Ascending aorta (tissue), 2 donors: ENCODE measurements around the gene INPPL1. TPM values are rescaled to one million over a fixed set of nuclear protein-coding genes. Genes with fewer than 3 reads are reported as not detected.

ENCODE experiments used
- DNase-seq, 2 donors: peaks; one replicate each; pipeline ENCODE4 v3.0.0-alpha.2; 2019; ENCODE audit warnings: low spot score in 2 of 2
- H3K27ac ChIP-seq, 2 donors: fragments of 200-600 bp; sonication (generic); one replicate each; pipeline ENCODE4 v1.5.1; 2016 to 2017; ENCODE audit warnings: mild to moderate bottlenecking in 1 of 2
- H3K27me3 ChIP-seq: fragments of 200-600 bp; sonication (generic); one replicate; pipeline ENCODE4 v1.5.1; 2017
- H3K36me3 ChIP-seq, 2 donors: fragments of 200-600 bp; sonication (generic); one replicate each; pipeline ENCODE4 v1.5.1; 2016
- H3K4me1 ChIP-seq, 2 donors: fragments of 200-600 bp; sonication (generic); one replicate each; pipeline ENCODE4 v1.5.1; 2016 to 2017; ENCODE audit warnings: mild to moderate bottlenecking in 1 of 2
- H3K4me3 ChIP-seq, 2 donors: fragments of 200-600 bp; sonication (generic); one replicate each; pipeline ENCODE4 v1.5.1; 2016 to 2017; ENCODE audit warnings: mild to moderate bottlenecking in 1 of 2
- H3K9me3 ChIP-seq, 2 donors: fragments of 200-600 bp; sonication (generic); one replicate each; pipeline ENCODE4 v1.5.1; 2016
- intact Hi-C: fragments of 100-400 bp; cut with DNase I; formaldehyde crosslinking; loops from one replicate; pipeline ENCODE4 v1.15.1; 2023
- total RNA-seq: library from RNA; depleted of rRNA; stranded (reverse); fragments of >200 nt; gene quantifications from one replicate; pipeline ENCODE4 v1.1.0, GENCODE V29; 2016
- TF ChIP-seq, protein P1 (sequence below), 3 experiments: fragments of 200-600 bp in 2 of 3; fragments of 450-650 bp in 1 of 3; sonication (generic) in 2 of 3; IDR thresholded peaks; one replicate each; pipeline ENCODE4 v1.5.1; 2016 to 2019; ENCODE audit warnings: antibody characterized with exemption in 3 of 3, mild to moderate bottlenecking in 1 of 3, moderate library complexity in 1 of 3

Gene INPPL1
- total RNA-seq, 1 donor from 2014 or later = 76.0 TPM

DNA sequence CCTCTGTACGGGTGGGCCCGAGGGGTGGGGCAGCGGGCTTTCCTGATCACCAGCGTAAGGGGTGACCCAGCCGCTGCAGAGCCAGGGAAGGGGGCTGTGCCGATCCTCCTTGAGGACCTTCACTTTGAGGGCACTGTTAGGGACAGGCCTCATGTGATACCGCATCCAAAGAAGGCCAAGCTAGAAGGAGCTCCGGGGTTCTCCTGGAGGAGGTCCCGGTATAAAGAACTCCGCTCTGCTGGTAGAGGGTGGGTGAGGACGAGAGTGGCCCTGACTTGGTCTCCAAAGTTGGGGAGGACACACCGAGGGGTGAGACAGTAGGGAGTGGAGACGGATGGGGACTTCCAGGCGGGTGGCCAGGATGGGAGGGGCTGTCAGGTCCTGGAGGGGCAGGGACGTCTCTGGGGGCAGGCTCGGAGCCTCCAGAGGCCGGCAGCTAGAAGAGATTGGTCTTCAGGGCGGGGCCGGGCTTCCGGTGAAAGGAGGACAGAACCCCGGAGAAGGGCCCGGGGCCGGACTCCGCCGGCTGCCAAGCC, 14.8 kb downstream of the INPPL1 start:
- H3K4me1 ChIP-seq = peaks cover 7 to 22% of the 10 kb centered on the region in 2 donors
- no peak for DNase-seq
- H3K27me3 ChIP-seq = peaks cover 19% of the 10 kb centered on the region
- peaks cover 23 to 30% of the 10 kb centered on the region in 2 donors for H3K36me3 ChIP-seq
- peak overlapping the region; percentile 56 to 57 for H3K4me3 ChIP-seq
- H3K9me3 ChIP-seq = no peaks in the 10 kb centered on the region
- intact Hi-C loops = loop anchor here (1.0 to 5.0 kb wide), 3 partner anchors 15 to 193 kb away; partner anchors contain the start of genes CLPB, INPPL1 and LAMTOR1
- H3K27ac ChIP-seq = peak overlapping the region in 1 of 2 donors; percentile 2
- TF ChIP-seq, protein P1, sequence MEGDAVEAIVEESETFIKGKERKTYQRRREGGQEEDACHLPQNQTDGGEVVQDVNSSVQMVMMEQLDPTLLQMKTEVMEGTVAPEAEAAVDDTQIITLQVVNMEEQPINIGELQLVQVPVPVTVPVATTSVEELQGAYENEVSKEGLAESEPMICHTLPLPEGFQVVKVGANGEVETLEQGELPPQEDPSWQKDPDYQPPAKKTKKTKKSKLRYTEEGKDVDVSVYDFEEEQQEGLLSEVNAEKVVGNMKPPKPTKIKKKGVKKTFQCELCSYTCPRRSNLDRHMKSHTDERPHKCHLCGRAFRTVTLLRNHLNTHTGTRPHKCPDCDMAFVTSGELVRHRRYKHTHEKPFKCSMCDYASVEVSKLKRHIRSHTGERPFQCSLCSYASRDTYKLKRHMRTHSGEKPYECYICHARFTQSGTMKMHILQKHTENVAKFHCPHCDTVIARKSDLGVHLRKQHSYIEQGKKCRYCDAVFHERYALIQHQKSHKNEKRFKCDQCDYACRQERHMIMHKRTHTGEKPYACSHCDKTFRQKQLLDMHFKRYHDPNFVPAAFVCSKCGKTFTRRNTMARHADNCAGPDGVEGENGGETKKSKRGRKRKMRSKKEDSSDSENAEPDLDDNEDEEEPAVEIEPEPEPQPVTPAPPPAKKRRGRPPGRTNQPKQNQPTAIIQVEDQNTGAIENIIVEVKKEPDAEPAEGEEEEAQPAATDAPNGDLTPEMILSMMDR (IDR thresholded peaks at IDR 0.05) = no peak

DNA sequence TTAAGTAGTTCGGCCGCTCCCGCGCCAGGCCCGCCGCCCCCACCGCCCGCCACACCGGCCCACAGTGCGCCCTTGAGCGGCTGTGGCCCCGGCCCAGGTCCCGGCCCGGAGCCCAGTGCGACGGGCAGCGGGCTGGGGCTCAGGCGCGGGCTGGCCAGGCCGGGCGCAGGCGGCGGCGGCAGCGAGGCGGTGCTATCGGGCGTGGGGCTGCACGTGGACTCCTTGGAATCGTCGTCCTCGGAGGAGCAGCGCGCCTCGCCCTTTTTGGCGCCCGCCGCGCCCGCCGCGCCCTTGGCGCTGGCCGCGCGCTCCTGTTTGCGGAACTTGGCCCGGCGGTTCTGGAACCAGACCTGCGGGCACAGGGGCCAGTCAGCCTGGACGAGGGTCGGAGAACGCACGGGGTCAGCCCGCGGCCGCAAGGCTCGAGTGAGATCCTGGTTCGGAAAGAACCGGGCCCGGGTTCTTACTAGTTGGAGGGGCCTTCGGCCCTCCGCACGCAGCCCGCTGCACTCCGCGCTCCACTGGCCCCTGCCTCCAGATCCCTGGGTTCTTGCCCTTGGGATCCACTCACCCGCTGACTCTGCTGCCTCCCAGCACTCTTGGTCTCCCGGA, 15.4 kb downstream of the INPPL1 start:
- peaks cover 7 to 22% of the 10 kb centered on the region in 2 donors for H3K4me1 ChIP-seq

DNA sequence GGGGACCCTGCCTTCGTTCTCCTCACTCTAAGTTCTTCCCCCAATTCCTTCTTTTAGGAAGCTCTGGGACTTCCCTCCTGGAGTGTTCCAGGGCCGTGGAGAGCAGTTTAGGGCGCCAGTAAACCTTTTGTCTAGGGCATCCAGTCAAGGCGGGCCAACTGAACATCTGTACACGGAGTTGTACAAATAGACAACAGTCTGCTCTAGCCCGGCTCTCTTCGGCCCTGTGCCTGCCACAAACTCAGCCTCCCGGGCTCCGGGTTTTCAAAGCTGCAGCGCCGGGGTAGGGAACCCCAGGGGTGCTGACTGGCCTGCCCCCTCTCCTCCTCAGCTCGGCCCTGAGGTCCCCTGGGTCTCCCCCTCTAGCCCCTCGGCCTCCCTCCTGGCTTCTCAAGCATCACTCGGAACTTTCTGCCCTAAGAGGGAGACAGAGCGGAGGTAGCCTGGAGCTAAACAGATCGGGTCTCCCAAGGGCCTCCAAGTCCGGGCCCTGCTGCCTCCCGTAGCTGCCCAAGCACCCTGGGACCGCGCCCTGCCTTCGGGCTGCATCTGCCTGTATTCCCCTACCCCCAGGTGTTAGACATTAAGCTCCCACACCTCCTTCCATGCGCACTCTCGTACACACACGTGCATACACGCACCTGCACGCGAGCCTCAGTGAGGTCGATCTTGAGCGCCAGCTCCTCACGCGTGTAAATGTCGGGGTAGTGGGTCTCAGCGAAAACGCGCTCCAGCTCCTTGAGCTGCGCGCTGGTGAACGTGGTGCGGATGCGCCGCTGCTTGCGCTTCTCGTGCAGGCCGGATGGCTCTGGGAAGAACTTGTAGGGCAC, 16.1 kb downstream of the INPPL1 start:
- peaks cover 7 to 22% of the 10 kb centered on the region in 2 donors for H3K4me1 ChIP-seq
- intact Hi-C loops = no loop called here
- H3K4me3 ChIP-seq = peak overlapping the region; percentile 56 to 57
- TF ChIP-seq, protein P1 (IDR thresholded peaks at IDR 0.05) = no peak
- peaks cover 25% of the 10 kb centered on the region for H3K27me3 ChIP-seq
- H3K36me3 ChIP-seq = peaks cover 11 to 17% of the 10 kb centered on the region in 2 donors
- DNase-seq = no peak
- H3K27ac ChIP-seq = no peak overlapping the region
- H3K9me3 ChIP-seq = no peaks in the 10 kb centered on the region

More for the DNA sequence above, 15.4 kb downstream of the INPPL1 start:
- intact Hi-C loops = loop anchor here (1.0 to 5.0 kb wide), 3 partner anchors 16 to 192 kb away; partner anchors contain the start of genes CLPB, INPPL1 and LAMTOR1
- peak overlapping the region in 1 of 2 donors; percentile 2 for H3K27ac ChIP-seq
- H3K9me3 ChIP-seq = no peaks in the 10 kb centered on the region
- H3K4me3 ChIP-seq = peak overlapping the region; percentile 56 to 57
- peaks cover 23% of the 10 kb centered on the region for H3K27me3 ChIP-seq
- TF ChIP-seq, protein P1 (IDR thresholded peaks at IDR 0.05) = peak in 1 of 3 experiments; percentile 8
- H3K36me3 ChIP-seq = peaks cover 18 to 25% of the 10 kb centered on the region in 2 donors
- DNase-seq = no peak

DNA sequence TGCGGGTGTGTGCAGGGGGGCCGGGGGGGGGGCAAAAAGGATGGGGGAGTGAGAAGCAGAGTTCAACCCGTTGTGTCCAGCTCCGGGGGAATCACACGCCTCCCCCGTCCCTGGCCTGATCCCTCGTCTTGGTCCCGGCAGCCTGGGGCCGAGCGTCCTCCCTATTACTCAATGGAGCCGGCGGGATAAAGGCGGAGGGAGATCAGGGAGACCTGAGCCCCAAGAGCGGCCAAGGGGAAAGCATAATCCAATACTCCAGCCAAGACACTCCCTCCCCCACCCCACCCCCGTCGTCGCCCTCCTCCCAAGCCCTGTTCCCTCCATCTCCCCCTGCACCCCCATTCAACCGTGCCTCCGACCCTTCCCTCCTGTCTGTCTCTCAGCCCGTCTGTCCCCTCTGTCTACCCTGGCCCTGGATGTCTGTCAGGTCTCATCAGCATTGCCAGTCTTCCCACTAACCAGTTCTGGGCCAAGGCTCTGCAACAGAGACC, 16.8 kb downstream of the INPPL1 start:
- intact Hi-C loops = no loop called here
- peaks cover 25% of the 10 kb centered on the region for H3K27me3 ChIP-seq

DNA sequence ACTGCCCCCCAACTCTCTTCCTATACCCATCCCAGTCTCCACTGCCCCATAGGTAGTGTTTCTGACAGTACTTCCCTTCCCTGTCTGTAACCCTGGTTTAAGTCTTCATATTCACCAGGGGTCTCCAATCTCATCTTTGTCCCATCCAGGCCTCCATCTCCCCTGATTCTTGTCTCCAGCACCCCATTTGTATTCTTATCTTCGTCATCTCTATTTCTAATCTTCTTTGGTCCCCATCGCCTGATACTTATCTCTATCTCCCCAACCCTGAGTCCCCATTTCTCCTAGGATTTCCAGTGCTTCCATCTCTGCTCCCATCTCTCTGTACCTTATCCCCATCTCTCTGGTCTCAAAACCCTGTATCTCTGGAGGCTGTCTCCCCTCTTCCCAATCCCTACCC, 17.6 kb downstream of the INPPL1 start:
- Histone ChIP-seq H3K4me1 (peaks cover 7 to 22% of the 10 kb centered on the region in 2 donors), H3K27ac (no peak overlapping the region), H3K9me3 (no peaks in the 10 kb centered on the region), H3K36me3 (peaks cover 7 to 8% of the 10 kb centered on the region in 2 donors), H3K4me3 (no peak overlapping the region), H3K27me3 (peaks cover 25% of the 10 kb centered on the region)
- no peak for DNase-seq
- intact Hi-C loops = no loop called here
- TF ChIP-seq, protein P1 (IDR thresholded peaks at IDR 0.05) = no peak

More for the DNA sequence above, 16.8 kb downstream of the INPPL1 start:
- Histone ChIP-seq H3K27ac (no peak overlapping the region), H3K36me3 (peaks cover 7 to 12% of the 10 kb centered on the region in 2 donors), H3K4me1 (peaks cover 7 to 22% of the 10 kb centered on the region in 2 donors), H3K9me3 (no peaks in the 10 kb centered on the region), H3K4me3 (peak overlapping the region in 1 of 2 donors; percentile 57)
- TF ChIP-seq, protein P1 (IDR thresholded peaks at IDR 0.05) = no peak
- DNase-seq = no peak
